Measurements from ENCODE around the gene PLSCR4. TPM values are rescaled to one million over a fixed set of nuclear protein-coding genes. Genes with fewer than 3 reads are reported as not detected.

PLSCR4 gene
- total and polyA plus RNA-seq, 2 of the 8 experiments (the other 6 are each of a cell fraction or from before 2014, with no cell fraction given), result 1.8 to 2.9 TPM

DNA sequence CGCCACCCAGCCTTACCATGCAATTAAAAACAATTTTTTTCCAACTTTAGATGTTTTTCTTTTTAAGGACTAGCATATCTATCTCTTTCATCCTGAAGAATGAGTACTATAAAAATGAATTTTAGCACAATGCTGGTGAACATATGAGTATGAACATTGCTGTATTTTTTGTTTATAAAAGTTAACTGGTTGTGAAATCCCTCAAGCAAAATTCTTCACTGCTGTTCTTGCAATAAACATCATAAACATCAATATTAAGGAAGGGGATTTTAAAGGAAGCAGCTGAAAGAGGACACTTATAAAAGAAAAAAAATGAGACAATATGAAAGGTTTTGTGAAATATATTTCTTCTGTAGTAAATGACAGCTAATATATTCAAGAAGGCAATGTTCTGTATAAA is 3.0 kb downstream of the PLSCR4 start:
- no peak overlapping the region for H3K23ac ChIP-seq (ENCODE audit: insufficient read length)
- no peak overlapping the region for H3K4me3 ChIP-seq (ENCODE audit: extremely low read depth in 1 of 4, insufficient read depth in 2 of 4, low read depth in 3 of 4, low read length in 4 of 4)
- H3K4me1 ChIP-seq (replicated peaks in 1 of 4; ENCODE audit: control insufficient read depth in 3 of 4, insufficient read depth in 4 of 4, low read length in 3 of 4), result peaks cover 0 to 2% (median 0%) of the 10 kb centered on the region in 4 experiments; a peak in 1 of 7 replicates
- H3K27ac ChIP-seq (ENCODE audit: low read depth, low read length), result no peak overlapping the region
- no peaks in the 10 kb centered on the region for H3K79me2 ChIP-seq (ENCODE audit: control insufficient read depth in 1 of 2, insufficient read depth in 2 of 2, low read length in 2 of 2)
- H2BK20ac ChIP-seq (ENCODE audit: low read length), result no peak overlapping the region
- H4K8ac ChIP-seq (ENCODE audit: extremely low read depth, insufficient read depth, low read length), result no peak overlapping the region
- H3K23me2 ChIP-seq (ENCODE audit: low read depth, low read length), result no peaks in the 10 kb centered on the region; the same call in 1 of the 2 replicates
- H4K91ac ChIP-seq (replicated peaks; ENCODE audit: insufficient read length, low read length), result no peak overlapping the region
- H2AFZ ChIP-seq (ENCODE audit: low read length), result no peak overlapping the region
- no peak overlapping the region for H2BK12ac ChIP-seq (ENCODE audit: low read depth, low read length)
- H3K56ac ChIP-seq (replicated peaks; ENCODE audit: insufficient read length, low read depth, low read length), result no peak overlapping the region
- H3K27me3 ChIP-seq (replicated peaks in 1 of 4; ENCODE audit: control insufficient read depth in 3 of 4, extremely low read depth in 1 of 4, insufficient read depth in 3 of 4, low read length in 3 of 4), result peaks cover 0 to 5% (median 2%) of the 10 kb centered on the region in 4 experiments; a peak in 2 of 7 replicates
- no peak overlapping the region for H2BK5ac ChIP-seq (ENCODE audit: low read depth, low read length)
- no peak overlapping the region for H4K5ac ChIP-seq (ENCODE audit: insufficient read length, low read depth, low read length)
- H3K4ac ChIP-seq (replicated peaks; ENCODE audit: insufficient read length, low read depth, low read length), result no peak overlapping the region
- FAIRE-seq (no peak), DNase-seq (ENCODE audit: low read depth in 1 of 2, low spot score in 2 of 2) (no peak)
- no peak overlapping the region for H3K9ac ChIP-seq (replicated peaks in 1 of 4; ENCODE audit: extremely low read depth in 1 of 4, low read depth in 3 of 4, low read length in 3 of 4)
- ChIA-PET POLR2A (ENCODE audit: partially characterized antibody) (no interaction called here), CTCF (ENCODE audit: partially characterized antibody) (interaction anchor here (0.7 to 1.1 kb wide), 2 partner anchors 15 to 21 kb away, joined by 4 to 5 read pairs; no protein-coding TSS in a partner anchor)
- no peak overlapping the region for H3K18ac ChIP-seq (ENCODE audit: extremely low read depth, low read length)
- H2BK120ac ChIP-seq (replicated peaks; ENCODE audit: low read depth, low read length), result no peak overlapping the region
- TF ChIP-seq RBBP5 (IDR thresholded peaks at IDR 0.05; ENCODE audit: borderline replicate concordance, low read depth, low read length) (no peak), RXRA (IDR thresholded peaks at IDR 0.05; ENCODE audit: insufficient read depth, low read depth, low read length) (no peak), NANOG (IDR thresholded peaks at IDR 0.05; ENCODE audit: insufficient read depth, low read depth, low read length, poor library complexity, severe bottlenecking) (no peak), FOSL1 (IDR thresholded peaks at IDR 0.05; ENCODE audit: insufficient read depth, low read depth, low read length) (no peak)
- H3K36me3 ChIP-seq (ENCODE audit: control insufficient read depth in 2 of 4, insufficient read depth in 4 of 4, low read length in 3 of 4), result no peaks in the 10 kb centered on the region
- no peak overlapping the region for H2AK5ac ChIP-seq (ENCODE audit: low read depth, low read length)
- no peak overlapping the region for H2BK15ac ChIP-seq (ENCODE audit: low read length)
- H3K79me1 ChIP-seq (ENCODE audit: low read depth, low read length), result no peaks in the 10 kb centered on the region
- H3K14ac ChIP-seq (ENCODE audit: insufficient read length), result no peak overlapping the region
- WGBS, 2 experiments (ENCODE audit: extremely low coverage in 1 of 2, insufficient coverage in 1 of 2, insufficient read length in 1 of 2, insufficient replicate concordance in 2 of 2, low coverage in 1 of 2, low lambda C conversion rate in 2 of 2, missing lambda C conversion rate in 1 of 2), result 88% methylated on average over 1 of the region's 1 CpG; no CpG with 5 or more reads in 1 of the 2 experiments
- H4K20me1 ChIP-seq (replicated peaks in 1 of 2; ENCODE audit: control insufficient read depth in 1 of 2, insufficient read depth in 2 of 2, low read length in 2 of 2), result no peaks in the 10 kb centered on the region
- no peak overlapping the region for H3K4me2 ChIP-seq (ENCODE audit: insufficient read depth in 1 of 2, low read depth in 2 of 2, low read length in 2 of 2)
- no peaks in the 10 kb centered on the region; a peak in 1 of 4 replicates for H3K9me3 ChIP-seq (ENCODE audit: insufficient read depth in 2 of 2, low read depth in 1 of 2, low read length in 1 of 2)
